Suprapubic skin (tissue), 4 donors: ENCODE results near the gene CSRNP3. TPM values are rescaled to one million over a fixed set of nuclear protein-coding genes. Genes with fewer than 3 reads are reported as not detected.

Experiments
- DNase-seq, 2 donors: peaks; one replicate each; pipeline ENCODE4 v3.0.0-alpha.2; 2019; ENCODE audit warnings: low spot score in 2 of 2
- H3K27ac ChIP-seq: fragments of 200-600 bp; sonication (generic); one replicate; pipeline ENCODE4 v1.5.1; 2019
- H3K27me3 ChIP-seq: fragments of 200-600 bp; sonication (generic); one replicate; pipeline ENCODE4 v1.5.1; 2019
- H3K36me3 ChIP-seq: fragments of 200-600 bp; sonication (generic); one replicate; pipeline ENCODE4 v1.5.1; 2019
- H3K4me1 ChIP-seq: fragments of 200-600 bp; sonication (generic); one replicate; pipeline ENCODE4 v1.5.1; 2019
- H3K4me3 ChIP-seq: fragments of 200-600 bp; sonication (generic); one replicate; pipeline ENCODE4 v1.5.1; 2019; ENCODE audit warnings: mild to moderate bottlenecking
- H3K9me3 ChIP-seq: fragments of 200-600 bp; sonication (generic); one replicate; pipeline ENCODE4 v1.5.1; 2019
- CTCF ChIP-seq, 2 donors: fragments of 200-600 bp in 1 of 2; fragments of 450-650 bp in 1 of 2; sonication (generic) in 1 of 2; IDR thresholded peaks; one replicate each; pipeline ENCODE4 v1.5.1; 2016 to 2019; ENCODE audit warnings: antibody characterized with exemption in 2 of 2, mild to moderate bottlenecking in 1 of 2, moderate library complexity in 1 of 2
- EP300 ChIP-seq: sonication (generic); formaldehyde crosslinking; IDR thresholded peaks from one replicate; pipeline ENCODE4 v1.6.1; 2017; ENCODE audit warnings: antibody characterized with exemption
- POLR2A ChIP-seq, 2 donors: fragments of 450-650 bp; IDR thresholded peaks; one replicate each; pipeline ENCODE4 v1.6.1; 2017; ENCODE audit warnings: antibody characterized with exemption in 2 of 2, mild to moderate bottlenecking in 2 of 2, moderate library complexity in 2 of 2
- POLR2AphosphoS5 ChIP-seq, 3 donors: sonication (generic); formaldehyde crosslinking; IDR thresholded peaks; one replicate each; pipeline ENCODE4 v1.6.1; 2017; ENCODE audit warnings: antibody characterized with exemption in 3 of 3
- WGBS: methylation state at CpG from one replicate; pipeline ENCODE4 v1.1.5; 2018; 5-methylcytosine and 5-hydroxymethylcytosine counted together
- total RNA-seq, 4 donors: library from RNA; depleted of rRNA; stranded (reverse); fragments of >200 nt; gene quantifications; one replicate each; pipeline ENCODE4 v1.1.0, GENCODE V29; 2016

Gene CSRNP3
- total RNA-seq, 4 donors from 2014 or later = 1.3 to 7.2 (median 4.3) TPM

GRCh38 chr2:165428926-165429325, 40.6 kb upstream of the CSRNP3 start:
- no peaks in the 10 kb centered on the region for H3K4me1 ChIP-seq
- no peak for TF ChIP-seq CTCF (IDR thresholded peaks at IDR 0.05)
- no peak for TF ChIP-seq POLR2A (IDR thresholded peaks at IDR 0.05)
- TF ChIP-seq POLR2AphosphoS5 (IDR thresholded peaks at IDR 0.05) = no peak
- TF ChIP-seq EP300 = no peak
- no peak overlapping the region for H3K27ac ChIP-seq
- no peaks in the 10 kb centered on the region for H3K9me3 ChIP-seq
- 19% methylated on average over 1 of the region's 1 CpG for WGBS
- H3K27me3 ChIP-seq = no peaks in the 10 kb centered on the region
- no peak for DNase-seq
- no peak overlapping the region for H3K4me3 ChIP-seq
- no peaks in the 10 kb centered on the region for H3K36me3 ChIP-seq

- TF ChIP-seq POLR2A (IDR thresholded peaks at IDR 0.05) (no peak), EP300 (no peak), CTCF (IDR thresholded peaks at IDR 0.05) (no peak), POLR2AphosphoS5 (IDR thresholded peaks at IDR 0.05) (no peak)
Measured at GRCh38 chr2:165431014-165431413, 38.5 kb upstream of the CSRNP3 start.

DNA sequence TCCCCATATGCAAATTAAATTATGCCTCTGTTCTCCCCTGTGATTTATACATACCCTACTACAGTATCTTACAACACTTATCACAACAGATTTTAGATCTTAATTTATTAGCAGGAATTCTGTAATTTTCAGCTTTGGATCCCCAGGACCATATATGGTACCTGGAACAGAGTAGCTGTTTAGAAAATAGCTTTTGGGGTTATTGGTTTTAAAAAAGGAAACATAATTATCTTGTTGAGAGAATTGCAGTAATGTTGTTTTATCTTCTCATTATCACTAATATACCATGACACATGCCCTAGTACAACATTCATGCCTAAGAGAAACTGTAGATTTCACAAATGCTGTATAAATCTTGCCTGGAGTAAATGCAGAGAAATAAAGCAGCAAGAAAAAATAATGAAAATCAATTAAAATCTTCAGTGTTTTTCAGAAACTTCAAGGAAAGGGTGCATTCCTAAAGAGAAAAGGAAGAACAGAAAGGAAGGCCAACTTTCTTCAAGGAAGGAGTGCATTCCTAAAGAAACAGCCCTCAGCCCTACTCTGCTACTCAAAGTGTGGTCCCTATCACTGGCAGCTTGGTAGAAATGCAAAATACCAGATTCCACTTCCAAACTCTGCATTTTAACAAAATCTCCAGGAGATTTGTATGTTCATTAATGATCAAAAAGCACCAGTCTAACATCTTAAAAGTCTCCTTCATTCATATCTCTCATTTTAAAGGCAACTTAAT, 37.1 kb upstream of the CSRNP3 start:
- Histone ChIP-seq H3K9me3 (no peaks in the 10 kb centered on the region), H3K4me1 (no peaks in the 10 kb centered on the region), H3K36me3 (no peaks in the 10 kb centered on the region), H3K27ac (no peak overlapping the region), H3K27me3 (no peaks in the 10 kb centered on the region), H3K4me3 (no peak overlapping the region)
- TF ChIP-seq EP300 = no peak
- no peak for DNase-seq

More at GRCh38 chr2:165431014-165431413, 38.5 kb upstream of the CSRNP3 start:
- Histone ChIP-seq H3K36me3 (no peaks in the 10 kb centered on the region), H3K4me3 (no peak overlapping the region), H3K4me1 (no peaks in the 10 kb centered on the region), H3K9me3 (no peaks in the 10 kb centered on the region), H3K27me3 (no peaks in the 10 kb centered on the region), H3K27ac (no peak overlapping the region)
- no peak for DNase-seq

GRCh38 chr2:165434865-165435496, 34.5 kb upstream of the CSRNP3 start:
- Histone ChIP-seq H3K36me3 (no peaks in the 10 kb centered on the region), H3K27ac (no peak overlapping the region), H3K4me3 (no peak overlapping the region), H3K9me3 (no peaks in the 10 kb centered on the region), H3K27me3 (no peaks in the 10 kb centered on the region), H3K4me1 (no peaks in the 10 kb centered on the region)
- no peak for DNase-seq
- TF ChIP-seq POLR2AphosphoS5 (IDR thresholded peaks at IDR 0.05) (no peak), CTCF (IDR thresholded peaks at IDR 0.05) (no peak), POLR2A (IDR thresholded peaks at IDR 0.05) (no peak), EP300 (no peak)
- WGBS = 82% methylated on average over 1 of the region's 1 CpG

DNA sequence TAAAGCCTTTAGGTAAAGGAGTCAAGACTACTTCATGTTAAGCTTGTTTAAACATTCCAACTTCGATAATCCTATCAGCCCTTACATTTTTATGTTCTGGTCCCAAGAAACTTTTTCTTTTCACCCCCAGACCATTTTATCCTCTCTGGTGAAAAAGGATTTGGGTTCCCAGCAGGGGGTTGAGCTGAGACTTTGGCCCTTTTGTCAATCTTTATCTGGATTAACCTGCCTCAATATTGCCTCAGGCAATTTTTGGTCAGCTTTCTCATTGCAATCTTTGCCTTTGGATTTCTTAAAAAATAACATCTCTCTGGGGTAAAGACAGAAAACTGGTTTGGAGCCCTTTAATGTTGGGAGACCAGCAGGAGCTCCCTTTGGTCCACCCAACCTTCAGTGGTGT, 33.9 kb upstream of the CSRNP3 start:
- TF ChIP-seq EP300 (no peak), POLR2A (IDR thresholded peaks at IDR 0.05) (no peak), POLR2AphosphoS5 (IDR thresholded peaks at IDR 0.05) (no peak), CTCF (IDR thresholded peaks at IDR 0.05) (no peak)
- Histone ChIP-seq H3K9me3 (no peaks in the 10 kb centered on the region), H3K36me3 (no peaks in the 10 kb centered on the region), H3K4me1 (no peaks in the 10 kb centered on the region), H3K4me3 (no peak overlapping the region), H3K27ac (no peak overlapping the region), H3K27me3 (no peaks in the 10 kb centered on the region)
- no peak for DNase-seq
- 73% methylated on average over 1 of the region's 1 CpG for WGBS
